ENCODE results near the gene CTSC. TPM values are rescaled to one million over a fixed set of nuclear protein-coding genes. Genes with fewer than 3 reads are reported as not detected.
A peak's percentile ranks its signal among the peaks of the same experiment; 100 is the strongest.

The CTSC gene
- total and polyA plus RNA-seq, 7 experiments from 2014 or later, result 26.9 to 174 (median 86.6) TPM

DNA sequence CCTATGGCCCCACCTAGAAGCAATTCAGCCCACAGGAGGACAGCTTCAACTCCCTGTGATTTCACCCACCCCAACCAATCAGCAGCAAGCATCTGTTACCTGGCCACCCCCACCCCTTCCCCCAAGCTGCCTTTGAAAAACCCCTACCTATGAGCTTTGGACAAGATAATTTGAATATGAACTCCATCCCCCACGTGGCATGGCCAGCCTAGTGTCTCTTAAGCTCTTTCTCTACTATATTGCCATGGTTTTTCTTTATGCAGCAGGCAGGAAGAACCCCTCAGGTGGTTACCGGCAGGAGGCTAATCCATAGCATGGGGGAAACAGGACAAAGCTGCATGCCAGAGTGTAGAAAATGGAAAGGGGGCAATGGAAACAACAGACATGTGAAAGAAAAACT, 29.0 kb downstream of the CTSC start:
- ATAC-seq (no peak), DNase-seq (no peak)
- Mint-ChIP-seq H3K27me3 (no peaks in the 10 kb centered on the region), H3K36me3 (peaks cover 32 to 73% (median 70%) of the 10 kb centered on the region in 5 donors), H3K4me1 (peaks cover 2 to 40% (median 9%) of the 10 kb centered on the region in 7 donors), H3K9me3 (peaks cover 0 to 14% (median 0%) of the 10 kb centered on the region in 11 donors), H3K4me3 (no peak overlapping the region), H3K27ac (no peak overlapping the region)
- Histone ChIP-seq H3K27ac (ENCODE audit: low read depth, low read length) (no peak overlapping the region), H3K27me3 (ENCODE audit: control insufficient read depth in 2 of 2, insufficient read depth in 2 of 2, low read length in 2 of 2) (no peaks in the 10 kb centered on the region), H3K4me3 (ENCODE audit: low read length) (no peak overlapping the region), H3K36me3 (ENCODE audit: control insufficient read depth in 2 of 3, insufficient read depth in 3 of 3, low read length in 3 of 3) (peaks cover 0 to 33% (median 13%) of the 10 kb centered on the region in 3 experiments), H3K9me3 (ENCODE audit: control insufficient read depth in 2 of 3, low read length in 3 of 3) (no peaks in the 10 kb centered on the region), H3K4me1 (ENCODE audit: control insufficient read depth in 2 of 2, insufficient read depth in 2 of 2, low read length in 2 of 2) (peaks cover 0 to 2% of the 10 kb centered on the region in 2 donors)
- POLR2A ChIA-PET, result no interaction called here
- intact Hi-C loops (cut with micrococcal nuclease), result no loop called here
- CTCF ChIA-PET, result no interaction called here

DNA sequence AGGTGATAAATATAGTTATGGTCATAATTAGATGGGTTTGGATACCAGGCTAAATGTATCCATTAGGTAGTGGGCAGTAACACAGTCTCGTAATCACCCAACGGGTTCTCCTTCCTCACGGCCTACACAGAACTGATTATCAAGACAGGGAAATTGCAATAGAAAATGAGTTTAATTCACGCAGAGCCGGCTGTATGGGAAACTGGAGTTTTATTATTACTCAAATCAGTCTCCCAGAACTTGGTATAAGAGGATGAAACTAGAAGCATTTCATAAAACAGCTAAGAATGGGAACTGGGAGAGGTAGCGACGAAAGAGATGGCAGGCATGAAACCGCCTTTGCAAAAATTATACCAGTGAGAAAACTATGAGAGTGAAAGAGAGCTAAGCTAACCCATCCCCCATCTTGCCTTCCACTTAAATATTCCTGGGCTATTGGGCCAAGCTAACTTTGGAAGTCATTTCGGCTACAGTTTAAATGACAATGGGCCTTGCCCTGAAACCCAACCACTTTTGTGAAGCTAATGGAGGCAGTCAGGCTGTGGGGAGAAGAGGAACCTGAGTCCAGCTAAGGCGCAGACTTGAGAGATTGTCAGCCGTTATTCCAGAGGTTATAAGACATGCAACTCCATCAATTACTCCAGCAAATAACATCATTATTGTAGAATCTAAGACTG, 29.6 kb downstream of the CTSC start:
- DNase-seq, result no peak

DNA sequence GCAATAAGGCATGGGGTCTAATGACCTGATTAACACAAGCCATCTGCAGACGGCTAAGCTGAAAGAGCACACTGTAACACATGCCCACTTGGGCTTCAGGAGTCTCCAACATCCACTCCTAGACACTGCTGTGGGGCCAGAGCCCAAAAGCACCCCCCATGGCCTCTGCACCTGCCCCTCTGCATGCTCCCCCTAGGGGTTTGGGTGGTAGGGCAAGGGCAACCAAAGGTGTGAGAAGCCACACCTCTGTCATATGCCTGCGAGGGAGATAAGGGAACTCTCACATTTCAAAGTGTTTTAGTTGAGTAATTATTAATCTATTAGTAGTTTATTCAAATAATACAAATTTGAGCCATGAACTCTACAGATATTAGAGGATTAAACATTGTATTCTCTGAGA, 30.8 kb downstream of the CTSC start:
- Histone ChIP-seq H3K4me3 (ENCODE audit: low read length) (no peak overlapping the region), H3K4me1 (ENCODE audit: control insufficient read depth in 2 of 2, insufficient read depth in 2 of 2, low read length in 2 of 2) (peaks cover 0 to 7% of the 10 kb centered on the region in 2 donors), H3K9me3 (ENCODE audit: control insufficient read depth in 2 of 3, low read length in 3 of 3) (no peaks in the 10 kb centered on the region), H3K27ac (ENCODE audit: low read depth, low read length) (no peak overlapping the region), H3K36me3 (ENCODE audit: control insufficient read depth in 2 of 3, insufficient read depth in 3 of 3, low read length in 3 of 3) (peaks cover 0 to 26% (median 13%) of the 10 kb centered on the region in 3 experiments), H3K27me3 (ENCODE audit: control insufficient read depth in 2 of 2, insufficient read depth in 2 of 2, low read length in 2 of 2) (no peaks in the 10 kb centered on the region)
- Mint-ChIP-seq H3K9me3 (peaks cover 0 to 14% (median 0%) of the 10 kb centered on the region in 11 donors), H3K4me3 (no peak overlapping the region), H3K36me3 (peaks cover 31 to 75% (median 72%) of the 10 kb centered on the region in 5 donors), H3K27ac (no peak overlapping the region), H3K27me3 (no peaks in the 10 kb centered on the region), H3K4me1 (peaks cover 3 to 42% (median 15%) of the 10 kb centered on the region in 7 donors)
- ChIA-PET POLR2A (no interaction called here), CTCF (no interaction called here)
- DNase-seq (no peak), ATAC-seq (no peak)
- intact Hi-C loops (cut with micrococcal nuclease), result no loop called here

More for the DNA sequence above, 29.6 kb downstream of the CTSC start:
- H3K9me3 Mint-ChIP-seq, result peaks cover 0 to 14% (median 0%) of the 10 kb centered on the region in 11 donors
- peaks cover 0 to 7% of the 10 kb centered on the region in 2 donors for H3K4me1 ChIP-seq (ENCODE audit: control insufficient read depth in 2 of 2, insufficient read depth in 2 of 2, low read length in 2 of 2)
- H3K4me3 Mint-ChIP-seq, result no peak overlapping the region
- no peak overlapping the region for H3K4me3 ChIP-seq (ENCODE audit: low read length)
- intact Hi-C loops (cut with micrococcal nuclease), result no loop called here
- H3K36me3 Mint-ChIP-seq, result peaks cover 32 to 79% (median 75%) of the 10 kb centered on the region in 5 donors
- peaks cover 0 to 33% (median 13%) of the 10 kb centered on the region in 3 experiments for H3K36me3 ChIP-seq (ENCODE audit: control insufficient read depth in 2 of 3, insufficient read depth in 3 of 3, low read length in 3 of 3)
- no peak for ATAC-seq
- H3K9me3 ChIP-seq (ENCODE audit: control insufficient read depth in 2 of 3, low read length in 3 of 3), result no peaks in the 10 kb centered on the region
- H3K27ac ChIP-seq (ENCODE audit: low read depth, low read length), result no peak overlapping the region
- CTCF ChIA-PET, result no interaction called here
- H3K27me3 Mint-ChIP-seq, result no peaks in the 10 kb centered on the region
- H3K27me3 ChIP-seq (ENCODE audit: control insufficient read depth in 2 of 2, insufficient read depth in 2 of 2, low read length in 2 of 2), result no peaks in the 10 kb centered on the region
- no peak overlapping the region for H3K27ac Mint-ChIP-seq
- POLR2A ChIA-PET, result no interaction called here
- H3K4me1 Mint-ChIP-seq, result peaks cover 4 to 42% (median 11%) of the 10 kb centered on the region in 7 donors

GRCh38 chr11:88305430-88305829, 32.1 kb downstream of the CTSC start:
- Histone ChIP-seq H3K9me3 (ENCODE audit: control insufficient read depth in 2 of 3, low read length in 3 of 3) (no peaks in the 10 kb centered on the region), H3K4me1 (ENCODE audit: control insufficient read depth in 2 of 2, insufficient read depth in 2 of 2, low read length in 2 of 2) (peaks cover 0 to 13% of the 10 kb centered on the region in 2 donors), H3K36me3 (ENCODE audit: control insufficient read depth in 2 of 3, insufficient read depth in 3 of 3, low read length in 3 of 3) (peaks cover 0 to 19% (median 14%) of the 10 kb centered on the region in 3 experiments), H3K4me3 (ENCODE audit: low read length) (no peak overlapping the region), H3K27me3 (ENCODE audit: control insufficient read depth in 2 of 2, insufficient read depth in 2 of 2, low read length in 2 of 2) (no peaks in the 10 kb centered on the region), H3K27ac (ENCODE audit: low read depth, low read length) (no peak overlapping the region)
- H3K9me3 Mint-ChIP-seq, result peaks cover 0 to 14% (median 0%) of the 10 kb centered on the region in 11 donors
- ATAC-seq, result no peak
- CTCF ChIA-PET, result interaction anchor here (0.6 to 1.9 kb wide), 2 partner anchors 10 to 75 kb away, joined by 4 to 5 read pairs; no protein-coding TSS in a partner anchor
- no peak for DNase-seq
- H3K36me3 Mint-ChIP-seq, result peaks cover 26 to 84% (median 77%) of the 10 kb centered on the region in 5 donors
- no peaks in the 10 kb centered on the region for H3K27me3 Mint-ChIP-seq
- intact Hi-C loops (cut with micrococcal nuclease), result no loop called here
- peak overlapping the region in 2 of 9 donors; percentile 18 to 36 for H3K27ac Mint-ChIP-seq
- H3K4me3 Mint-ChIP-seq, result no peak overlapping the region
- H3K4me1 Mint-ChIP-seq, result peaks cover 3 to 46% (median 13%) of the 10 kb centered on the region in 7 donors
- POLR2A ChIA-PET, result no interaction called here

DNA sequence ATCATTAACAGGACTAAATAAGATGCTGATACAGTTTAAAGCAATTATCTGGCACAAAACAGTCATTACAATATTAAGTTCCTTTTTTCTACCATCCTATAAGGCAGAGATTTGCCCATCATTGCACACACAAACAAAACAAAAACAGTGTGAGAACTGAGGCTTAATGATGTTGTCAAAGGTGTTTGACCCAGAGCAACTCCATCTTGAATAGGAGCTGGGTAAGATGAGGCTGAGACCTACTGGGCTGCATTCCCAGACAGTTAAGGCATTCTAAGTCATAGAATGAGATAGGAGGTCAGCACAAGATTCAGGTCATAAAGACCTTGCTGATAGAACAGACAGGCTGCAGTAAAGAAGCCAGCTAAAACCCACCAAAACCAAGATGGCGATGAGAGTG, 33.2 kb downstream of the CTSC start:
- no peak overlapping the region for H3K27ac Mint-ChIP-seq
- H3K27ac ChIP-seq (ENCODE audit: low read depth, low read length), result no peak overlapping the region
- peaks cover 26 to 88% (median 83%) of the 10 kb centered on the region in 5 donors for H3K36me3 Mint-ChIP-seq

DNA sequence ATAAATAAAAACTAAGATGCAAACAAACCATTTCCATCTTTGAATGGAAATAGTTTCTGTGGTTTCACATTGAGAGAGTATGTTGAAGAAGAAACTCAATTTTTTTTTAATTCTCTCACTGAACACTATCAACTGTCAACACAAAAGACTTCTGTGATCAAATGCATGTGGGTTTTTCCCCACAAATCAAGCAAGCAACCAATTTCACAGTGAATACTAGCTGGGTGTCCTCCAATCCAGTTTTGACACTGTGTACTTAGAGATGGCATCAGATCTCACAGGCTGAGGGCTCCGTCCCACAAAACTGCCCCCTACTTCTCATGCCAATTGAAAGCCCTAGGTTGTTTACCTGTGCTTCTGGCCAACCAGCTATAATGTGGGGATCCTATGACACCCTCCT, 34.5 kb downstream of the CTSC start:
- no peak for DNase-seq
- Mint-ChIP-seq H3K4me3 (no peak overlapping the region), H3K27me3 (no peaks in the 10 kb centered on the region), H3K4me1 (peaks cover 3 to 55% (median 15%) of the 10 kb centered on the region in 7 donors), H3K27ac (peak overlapping the region in 2 of 9 donors; percentile 11 to 41), H3K9me3 (peaks cover 0 to 14% (median 0%) of the 10 kb centered on the region in 11 donors), H3K36me3 (peaks cover 17 to 84% (median 75%) of the 10 kb centered on the region in 5 donors)
- POLR2A ChIA-PET, result no interaction called here
- CTCF ChIA-PET, result no interaction called here
- H3K9me3 ChIP-seq (ENCODE audit: control insufficient read depth in 2 of 3, low read length in 3 of 3), result no peaks in the 10 kb centered on the region
- no peaks in the 10 kb centered on the region for H3K27me3 ChIP-seq (ENCODE audit: control insufficient read depth in 2 of 2, insufficient read depth in 2 of 2, low read length in 2 of 2)
- peaks cover 0 to 23% (median 9%) of the 10 kb centered on the region in 3 experiments for H3K36me3 ChIP-seq (ENCODE audit: control insufficient read depth in 2 of 3, insufficient read depth in 3 of 3, low read length in 3 of 3)
- no peak overlapping the region for H3K27ac ChIP-seq (ENCODE audit: low read depth, low read length)
- ATAC-seq, result peak; percentile 26
- no peak overlapping the region for H3K4me3 ChIP-seq (ENCODE audit: low read length)
- H3K4me1 ChIP-seq (ENCODE audit: control insufficient read depth in 2 of 2, insufficient read depth in 2 of 2, low read length in 2 of 2), result peaks cover 0 to 13% of the 10 kb centered on the region in 2 donors
- intact Hi-C loops (cut with micrococcal nuclease), result loop anchor here in 1 of 2 donors (2.0 kb wide), 1 partner anchor 34 kb away; the partner anchor contains the start of gene CTSC

More for the DNA sequence above, 33.2 kb downstream of the CTSC start:
- Histone ChIP-seq H3K9me3 (ENCODE audit: control insufficient read depth in 2 of 3, low read length in 3 of 3) (no peaks in the 10 kb centered on the region), H3K4me1 (ENCODE audit: control insufficient read depth in 2 of 2, insufficient read depth in 2 of 2, low read length in 2 of 2) (peaks cover 0 to 13% of the 10 kb centered on the region in 2 donors), H3K36me3 (ENCODE audit: control insufficient read depth in 2 of 3, insufficient read depth in 3 of 3, low read length in 3 of 3) (peaks cover 0 to 24% (median 19%) of the 10 kb centered on the region in 3 experiments), H3K4me3 (ENCODE audit: low read length) (no peak overlapping the region), H3K27me3 (ENCODE audit: control insufficient read depth in 2 of 2, insufficient read depth in 2 of 2, low read length in 2 of 2) (no peaks in the 10 kb centered on the region)
- POLR2A ChIA-PET, result no interaction called here
- intact Hi-C loops (cut with micrococcal nuclease), result no loop called here
- Mint-ChIP-seq H3K4me1 (peaks cover 3 to 46% (median 13%) of the 10 kb centered on the region in 7 donors), H3K9me3 (peaks cover 0 to 14% (median 0%) of the 10 kb centered on the region in 11 donors), H3K4me3 (no peak overlapping the region), H3K27me3 (no peaks in the 10 kb centered on the region)
- ATAC-seq (no peak), DNase-seq (no peak)
- CTCF ChIA-PET, result interaction anchor here (1.9 kb wide), 1 partner anchor 9 kb away, joined by 4 read pairs; no protein-coding TSS in a partner anchor

Data from naive thymus-derived CD4-positive, alpha-beta T cell (primary cell).